NAMALWA (cell line): ENCODE results near the gene NTPCR.
"Not testable (repeated sequence)": the region's sequence is repeated elsewhere in the genome, so short reads cannot be mapped to it uniquely, and the experiment has no call there.

Source experiments
- DNase-seq: peaks from one replicate; pipeline ENCODE4 v3.0.0-alpha.2; 2015; ENCODE audit warnings: low spot score

The NTPCR gene

DNA sequence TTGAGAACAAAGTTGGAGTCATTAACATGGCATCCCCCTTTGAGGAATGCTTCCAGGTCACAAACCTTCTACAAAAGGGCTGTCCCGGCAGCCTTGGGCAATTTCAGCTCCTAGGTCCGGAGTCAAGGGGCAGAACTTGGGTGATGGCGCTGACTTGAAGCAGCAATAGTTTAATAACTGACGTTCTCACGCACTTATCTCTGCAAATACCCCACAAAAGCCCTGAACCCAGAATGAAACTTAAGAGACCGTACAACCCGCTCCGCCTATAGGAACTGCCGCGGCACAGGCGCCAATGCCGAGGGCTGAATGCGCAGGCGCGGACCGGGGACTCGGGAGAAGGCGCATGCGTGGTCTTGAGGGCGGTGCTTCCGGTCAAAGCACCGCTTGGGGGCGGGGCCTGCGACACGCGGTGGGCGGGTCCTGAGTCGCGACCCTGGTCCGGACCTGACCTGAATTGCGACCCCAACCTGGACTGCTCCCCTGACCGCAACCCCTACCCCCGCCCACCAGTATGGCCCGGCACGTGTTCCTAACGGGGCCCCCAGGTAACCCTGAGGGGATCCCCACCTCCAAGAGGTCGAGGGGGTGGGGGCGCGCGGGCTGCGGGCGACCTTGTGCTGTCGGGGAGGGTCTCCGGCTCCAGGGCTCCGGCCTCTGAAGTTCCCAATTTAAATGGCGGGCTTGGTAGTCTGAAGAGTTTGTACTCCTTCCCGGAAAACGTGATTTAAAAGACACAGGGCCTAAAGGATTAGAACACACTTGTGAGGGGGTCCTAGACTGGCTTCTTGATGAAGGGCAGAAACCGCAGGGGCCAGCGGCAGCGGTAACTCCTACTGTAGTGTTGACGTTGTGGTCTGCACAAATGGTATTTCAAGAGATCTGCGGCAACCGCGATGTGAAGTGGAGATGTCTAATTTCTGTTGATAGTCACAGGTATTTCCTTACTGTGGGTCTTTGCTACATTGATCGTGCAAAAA, at the start of gene NTPCR:
Gene NTPCR, plus strand, starts transcription at position 415 of the 980 bp plus-strand sequence. Its CDS starts 100 bp downstream, at position 515.
- DNase-seq, result peak; percentile 95

DNA sequence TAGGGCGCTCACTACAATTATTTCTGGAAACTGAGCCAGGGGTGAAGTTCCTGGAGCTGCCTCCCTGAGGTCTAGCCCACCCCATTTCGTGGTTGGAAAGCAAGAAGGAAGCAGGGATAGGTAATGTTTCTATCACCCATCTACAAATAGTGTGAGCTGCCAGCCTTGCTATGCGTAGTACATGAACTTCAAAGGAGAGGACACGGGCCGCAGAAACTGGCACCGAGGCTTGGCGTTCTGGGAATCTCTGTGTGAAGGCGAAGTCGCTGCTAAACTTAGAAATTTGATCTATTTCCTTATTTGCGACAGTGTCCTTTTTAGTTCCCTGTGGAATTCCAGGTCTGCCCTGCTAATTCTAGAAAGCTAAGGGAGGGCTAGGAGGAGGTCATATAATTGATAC, 49.6 kb upstream of the NTPCR start:
- DNase-seq, result no peak

DNA sequence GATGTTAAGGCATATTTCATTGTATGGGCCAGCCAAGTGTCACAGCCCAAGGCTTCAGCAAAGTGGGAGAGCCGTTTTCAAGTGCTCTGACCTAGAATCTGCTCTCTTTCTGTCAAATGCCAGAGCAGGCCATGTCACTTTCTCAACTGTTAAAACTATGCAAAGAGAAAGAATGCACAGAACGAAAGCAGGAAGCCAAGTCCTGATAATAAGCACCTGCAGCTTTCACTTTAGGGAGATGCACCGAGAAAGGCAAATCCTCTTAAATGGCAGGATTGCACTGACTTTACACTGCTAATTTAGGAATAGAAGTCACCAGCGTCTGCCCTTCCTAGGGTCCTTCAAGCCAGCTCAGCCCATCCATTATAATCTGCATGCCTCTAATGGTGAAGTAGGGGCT, 49.2 kb upstream of the NTPCR start:
- no peak for DNase-seq

DNA sequence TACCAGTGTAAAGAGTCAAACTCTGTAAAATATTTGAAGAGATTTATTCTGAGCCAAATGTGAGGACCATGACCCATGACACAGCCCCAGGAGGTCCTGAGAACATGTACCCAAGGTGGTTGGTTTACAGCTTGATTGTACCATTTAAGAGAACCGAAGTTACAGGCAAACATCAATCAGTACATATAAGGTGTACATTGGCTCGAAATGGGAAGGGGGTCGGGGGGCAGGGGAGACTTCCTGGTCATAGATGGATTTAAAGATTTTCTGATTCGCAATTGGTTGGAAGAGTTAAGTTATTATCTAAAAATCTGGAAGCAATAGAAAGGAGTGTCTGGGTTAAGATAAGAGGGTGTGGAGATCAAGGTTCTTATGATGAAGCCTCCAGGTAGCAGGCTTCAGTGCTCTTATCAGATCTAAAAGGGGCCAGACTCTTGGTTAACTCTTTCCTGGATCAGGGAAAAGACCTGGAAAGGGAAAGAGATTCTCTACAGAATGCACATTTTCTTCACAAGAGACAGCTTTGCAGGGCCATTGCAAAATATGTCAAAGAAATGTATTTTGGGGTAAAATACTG, 47.5 kb upstream of the NTPCR start:
- no peak for DNase-seq

DNA sequence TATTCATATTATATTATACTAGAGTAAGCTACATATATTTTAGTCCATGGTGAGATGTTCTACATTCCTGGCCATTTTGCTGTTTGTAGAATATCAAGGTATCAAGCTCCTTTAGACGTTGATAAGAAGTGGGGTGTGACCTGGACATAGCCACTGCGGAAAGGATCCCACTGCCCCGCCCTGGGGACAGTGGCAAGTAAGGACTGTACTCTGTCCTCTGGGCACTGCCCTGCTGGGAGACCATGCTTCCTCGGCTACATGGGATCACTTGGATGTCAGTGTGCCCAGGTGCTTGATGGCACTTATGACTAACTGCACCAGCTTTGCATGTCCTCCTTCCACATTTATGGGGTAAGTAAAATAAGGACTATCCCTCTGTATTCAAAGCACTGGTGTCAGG, 46.3 kb upstream of the NTPCR start:
- no peak for DNase-seq

- DNase-seq, result no peak
These were observed 45.8 kb upstream of the NTPCR start for GRCh38 chr1:232904566-232904965.

DNA sequence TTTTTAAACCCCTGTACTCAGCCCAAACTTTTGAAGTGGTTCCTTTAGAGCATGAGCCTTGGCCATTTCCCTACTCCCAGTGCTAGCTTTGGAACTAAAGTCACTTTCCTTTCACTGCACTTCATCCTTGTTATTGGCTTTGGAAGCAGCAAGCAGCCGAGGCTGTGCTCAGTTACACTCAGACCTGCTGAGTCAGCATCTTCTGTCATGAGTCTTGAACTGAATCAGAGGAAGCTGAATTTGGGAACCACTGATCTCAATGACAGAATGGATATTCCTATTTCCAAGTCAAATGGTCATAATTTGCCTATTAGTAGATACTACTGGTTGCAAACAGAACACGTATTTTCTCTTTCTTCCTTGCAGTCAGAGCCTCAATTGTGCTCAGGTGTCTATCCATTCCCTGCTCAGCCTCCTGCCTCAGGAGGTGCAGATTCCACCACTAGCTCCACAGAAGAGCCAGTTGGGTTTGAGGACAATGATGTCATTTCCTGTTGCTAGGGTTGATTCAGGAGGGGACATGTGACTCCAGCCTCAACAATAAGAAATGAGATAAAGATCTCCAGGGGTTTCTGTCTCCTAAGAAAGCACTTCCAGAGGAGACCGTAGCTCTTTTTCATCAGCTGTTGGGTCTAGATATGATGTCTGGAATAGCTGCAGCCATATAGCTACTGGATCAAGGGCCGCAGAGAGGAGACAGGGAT, 44.9 kb upstream of the NTPCR start:
- DNase-seq, result no peak

GRCh38 chr1:232906441-232906840, 44.0 kb upstream of the NTPCR start:
- no peak for DNase-seq

GRCh38 chr1:232908831-232909230, 41.6 kb upstream of the NTPCR start:
- no peak for DNase-seq

DNA sequence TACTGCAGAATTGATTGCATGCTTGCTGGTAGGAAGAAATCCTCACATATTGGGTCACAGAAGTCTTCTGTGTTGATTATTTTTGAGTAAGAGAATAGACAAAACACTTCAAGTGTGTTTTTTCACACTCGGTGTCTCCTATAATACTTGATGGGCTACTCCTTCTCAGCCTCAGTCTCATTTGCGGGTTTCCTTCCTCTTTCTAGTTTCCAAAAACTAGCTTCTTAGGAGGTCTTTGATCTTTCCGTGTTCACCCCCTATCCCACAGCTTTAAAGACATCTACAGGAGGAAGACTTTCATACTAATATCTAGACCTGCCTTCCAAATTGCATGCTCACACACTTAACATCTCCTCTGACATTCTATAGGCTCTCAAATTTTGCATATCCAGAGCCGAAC, 40.7 kb upstream of the NTPCR start:
- no peak for DNase-seq

DNA sequence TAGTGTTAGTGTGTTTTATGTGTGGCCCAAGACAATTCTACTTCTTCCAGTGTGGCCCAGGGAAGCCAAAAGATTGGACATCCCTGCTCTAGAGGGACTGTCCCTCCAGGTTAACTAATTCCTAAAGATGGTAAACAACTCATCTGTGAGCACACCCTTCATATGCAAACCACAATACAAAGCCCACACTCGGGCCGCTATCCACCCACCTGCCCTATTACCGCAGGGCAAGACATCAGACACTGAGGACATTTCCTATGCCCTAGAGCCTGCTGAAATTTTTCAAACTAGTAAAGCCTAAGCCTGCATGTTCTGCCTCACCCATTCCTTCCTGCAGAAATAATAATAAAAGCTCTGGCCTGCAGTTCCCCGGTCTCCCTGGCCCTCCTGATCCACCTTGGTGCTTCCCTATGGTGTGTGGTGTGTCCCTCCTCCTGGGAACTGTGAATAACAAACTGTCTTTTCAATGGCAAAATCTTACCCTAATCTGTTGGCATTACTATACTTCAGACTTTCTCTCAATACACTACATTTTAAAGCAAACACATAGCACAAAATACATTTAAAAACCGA, 39.3 kb upstream of the NTPCR start:
- DNase-seq, result no peak

- no peak for DNase-seq
These were observed 37.4 kb upstream of the NTPCR start for GRCh38 chr1:232912845-232913580.

DNA sequence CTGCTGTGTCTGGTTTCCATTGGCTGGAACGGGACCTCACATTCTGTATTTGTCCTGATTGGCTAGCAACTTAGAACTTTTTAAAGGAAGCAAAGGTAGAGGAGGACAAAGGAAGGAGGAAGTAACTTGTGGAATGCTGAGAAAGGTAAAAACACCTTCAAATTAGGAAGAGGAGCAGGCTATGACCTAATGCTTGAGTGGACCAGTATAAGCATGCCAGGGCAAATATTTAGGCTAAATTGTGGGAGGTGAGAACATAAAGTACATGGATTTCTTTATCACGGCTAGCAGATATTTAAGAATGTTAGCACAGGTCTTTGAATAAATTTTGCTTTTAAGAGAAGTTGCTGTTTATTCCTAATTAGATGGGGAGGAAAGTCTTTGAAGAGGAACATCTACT, 36.1 kb upstream of the NTPCR start:
- DNase-seq, result not testable (repeated sequence)

- DNase-seq, result no peak
These were observed 35.2 kb upstream of the NTPCR start for GRCh38 chr1:232915212-232915611.

DNA sequence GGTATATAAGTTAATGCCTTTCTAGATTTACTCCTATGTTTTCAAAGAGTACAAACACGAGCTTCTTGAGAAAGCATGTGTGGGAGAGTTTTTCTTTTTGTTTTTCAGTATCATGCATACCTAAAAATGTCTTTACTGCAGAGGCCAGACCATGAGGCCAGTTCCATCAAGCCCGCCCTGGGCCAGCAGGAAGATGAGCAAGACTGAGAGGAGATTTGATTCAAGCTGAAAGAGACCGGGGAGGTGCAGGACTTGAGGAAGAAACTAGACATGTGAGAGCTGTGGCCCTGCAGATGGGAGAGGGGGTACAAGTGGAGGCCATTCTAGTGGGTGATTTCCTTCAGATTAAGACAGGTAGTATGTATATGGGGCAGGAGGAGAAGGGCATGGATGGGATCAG, 33.4 kb upstream of the NTPCR start:
- DNase-seq, result no peak

DNA sequence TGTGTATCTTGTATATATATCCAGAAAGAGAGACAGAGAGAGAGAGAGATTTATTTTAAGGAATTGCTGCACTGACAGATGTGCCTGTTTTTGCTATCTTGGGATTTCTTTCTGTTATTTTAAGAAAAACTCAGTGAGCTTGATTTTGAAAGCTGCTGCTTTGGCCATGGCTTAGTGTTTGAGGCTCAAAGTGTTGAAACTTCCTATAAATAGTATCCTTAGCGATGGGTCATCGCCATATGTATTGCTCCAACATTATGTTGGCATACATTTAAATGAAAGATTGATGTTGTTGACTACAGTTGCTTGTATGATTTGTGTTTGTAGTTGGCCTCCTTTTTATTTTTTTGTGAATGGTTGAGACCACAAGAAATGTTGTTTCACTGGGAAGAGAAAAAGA, 29.0 kb upstream of the NTPCR start:
- DNase-seq, result no peak

DNA sequence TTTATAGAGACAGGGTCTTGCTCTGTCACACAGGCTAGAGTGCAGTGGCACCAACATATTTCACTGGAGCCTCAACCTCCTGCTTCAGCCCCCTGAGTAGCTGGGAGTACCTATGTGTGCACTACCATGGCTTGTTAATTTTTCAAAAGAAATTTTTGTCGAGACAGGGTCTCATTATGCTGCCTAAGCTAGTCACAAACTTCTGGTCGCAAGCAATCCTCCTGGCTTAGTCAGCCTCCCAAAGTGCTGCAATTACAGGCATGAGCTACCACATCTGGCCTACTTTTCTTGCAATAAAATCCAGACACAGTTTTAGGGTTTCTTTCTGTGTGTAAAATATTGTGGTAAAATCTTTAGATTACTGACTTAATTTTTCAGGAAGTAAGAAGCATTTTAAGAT, 27.9 kb upstream of the NTPCR start:
- DNase-seq, result no peak

DNA sequence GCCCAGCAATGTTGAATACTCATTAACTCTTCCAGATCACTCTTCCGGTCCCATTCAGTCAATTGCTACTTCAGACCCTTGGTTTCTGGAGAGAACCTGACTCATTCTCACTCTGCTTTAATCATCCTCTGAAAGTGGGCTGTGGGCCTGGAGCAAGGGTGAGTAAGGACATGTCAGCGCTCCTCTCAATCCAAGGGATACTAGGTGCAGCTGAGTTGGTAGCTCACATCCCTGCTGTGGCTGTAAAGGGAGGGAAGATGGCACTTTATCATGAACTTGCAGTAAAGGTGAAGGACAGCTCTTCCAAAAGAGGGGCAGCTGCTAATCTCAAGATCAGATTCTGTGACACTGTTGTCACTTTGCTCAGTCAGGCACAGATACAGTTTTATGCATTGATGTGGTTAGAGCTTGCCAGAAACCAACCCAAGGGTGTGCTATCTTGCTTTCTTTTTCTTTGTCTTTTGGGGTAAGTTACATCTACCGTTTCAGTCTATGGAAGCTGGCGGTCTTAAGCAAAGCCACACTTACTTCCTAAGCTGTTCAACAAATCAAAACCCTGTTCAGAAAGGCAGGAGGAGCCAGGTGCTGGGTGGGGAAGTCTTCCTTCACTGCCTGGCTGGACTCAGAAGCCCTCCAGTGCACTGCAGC, 26.5 kb upstream of the NTPCR start:
- no peak for DNase-seq

- no peak for DNase-seq
These were observed 25.5 kb upstream of the NTPCR start for GRCh38 chr1:232924874-232925273.

DNA sequence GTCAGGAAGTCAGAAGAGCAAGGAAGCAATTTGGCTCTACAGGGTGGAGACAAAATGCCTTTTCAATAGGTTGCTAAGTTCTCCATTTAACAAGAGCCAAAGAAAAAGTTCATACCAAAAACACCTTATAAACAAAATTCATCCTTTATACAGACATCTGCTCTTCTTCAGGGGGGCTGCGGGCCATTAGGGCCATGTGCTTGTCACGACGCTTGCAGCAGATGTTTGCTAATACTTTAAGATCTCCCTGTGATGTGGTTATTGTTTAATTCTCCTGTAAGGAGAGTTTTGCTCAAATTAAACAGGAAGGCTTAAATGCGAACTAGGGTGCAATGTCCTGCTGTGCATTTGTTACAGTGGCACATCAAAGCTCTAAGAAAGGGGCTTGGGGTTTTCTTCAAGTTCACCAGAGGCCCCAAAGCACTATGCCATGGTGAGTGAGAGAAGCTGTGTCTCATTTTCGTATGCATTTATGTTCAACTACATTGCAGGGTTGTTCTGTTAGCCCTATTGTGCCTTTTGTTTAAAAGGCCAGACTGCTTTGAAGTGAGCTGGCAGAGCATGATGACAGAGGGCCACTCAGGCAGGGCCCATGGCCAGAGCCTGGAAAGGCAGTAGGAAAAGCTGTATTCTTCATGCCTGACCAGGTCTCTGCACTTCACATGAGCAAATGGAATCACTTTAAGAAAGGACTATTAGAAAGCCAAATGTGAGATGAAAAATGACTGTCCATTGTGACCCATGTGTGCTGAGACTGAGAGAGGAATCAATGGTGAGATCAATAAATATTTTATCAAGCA, 24.8 kb upstream of the NTPCR start:
- no peak for DNase-seq
